ENCODE measurements around the gene FAM227A. TPM values are rescaled to one million over a fixed set of nuclear protein-coding genes. Genes with fewer than 3 reads are reported as not detected.
A peak's percentile ranks its signal among the peaks of the same experiment; 100 is the strongest.

Gene FAM227A
- total and polyA plus RNA-seq, 2 of the 13 experiments (the other 11 are each of a cell fraction or from before 2014, with no cell fraction given), result 1.0 to 1.5 TPM

DNA sequence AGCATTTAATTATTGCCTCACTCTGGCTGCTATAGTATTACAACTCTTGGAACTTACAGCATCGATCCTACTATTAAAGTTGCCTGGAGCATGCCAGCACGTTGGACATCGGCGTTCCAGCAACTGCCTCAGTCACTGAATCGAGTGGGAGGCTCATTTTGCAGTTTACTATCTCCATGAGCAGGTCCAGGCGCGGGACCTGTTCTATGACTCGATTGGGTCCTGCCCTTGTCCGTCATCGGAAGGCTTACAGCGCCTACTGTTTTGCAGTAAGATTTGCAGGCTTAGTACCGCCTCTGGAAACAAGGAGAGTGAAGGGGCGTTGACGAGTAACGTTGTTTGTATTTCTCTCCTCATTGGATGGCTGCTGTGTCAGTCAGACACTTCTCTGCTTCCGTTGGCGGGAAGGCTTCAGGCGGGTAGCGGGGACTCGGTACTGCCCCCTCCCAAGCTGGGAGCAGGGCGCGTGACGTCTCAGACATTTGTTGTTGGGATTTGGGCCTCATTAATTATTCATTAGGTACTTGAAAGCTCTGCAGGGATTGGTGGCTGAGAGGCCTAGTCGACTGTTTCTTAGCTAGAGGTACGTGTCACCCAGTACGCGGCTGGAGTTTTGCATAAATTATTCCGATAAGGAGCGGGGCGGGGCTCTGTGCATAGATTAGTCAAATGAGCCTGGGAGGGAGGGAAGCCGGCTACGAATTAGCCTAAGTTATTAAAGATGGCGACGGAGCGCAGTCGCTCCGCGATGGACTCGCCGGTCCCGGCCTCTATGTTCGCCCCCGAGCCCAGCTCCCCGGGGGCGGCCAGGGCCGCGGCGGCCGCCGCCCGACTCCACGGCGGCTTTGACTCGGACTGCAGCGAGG lies 49.3 kb upstream of the FAM227A start, which contains the start of gene GTPBP1 (continued):
- TF ChIP-seq, protein P1, sequence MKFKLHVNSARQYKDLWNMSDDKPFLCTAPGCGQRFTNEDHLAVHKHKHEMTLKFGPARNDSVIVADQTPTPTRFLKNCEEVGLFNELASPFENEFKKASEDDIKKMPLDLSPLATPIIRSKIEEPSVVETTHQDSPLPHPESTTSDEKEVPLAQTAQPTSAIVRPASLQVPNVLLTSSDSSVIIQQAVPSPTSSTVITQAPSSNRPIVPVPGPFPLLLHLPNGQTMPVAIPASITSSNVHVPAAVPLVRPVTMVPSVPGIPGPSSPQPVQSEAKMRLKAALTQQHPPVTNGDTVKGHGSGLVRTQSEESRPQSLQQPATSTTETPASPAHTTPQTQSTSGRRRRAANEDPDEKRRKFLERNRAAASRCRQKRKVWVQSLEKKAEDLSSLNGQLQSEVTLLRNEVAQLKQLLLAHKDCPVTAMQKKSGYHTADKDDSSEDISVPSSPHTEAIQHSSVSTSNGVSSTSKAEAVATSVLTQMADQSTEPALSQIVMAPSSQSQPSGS (CRISPR knock-in tag; IDR thresholded peaks at IDR 0.05), result peak; percentile 50; the same call in 1 of the 2 replicates
- no peak for TF ChIP-seq ZNF329 (CRISPR knock-in tag; IDR thresholded peaks at IDR 0.05; ENCODE audit: low read depth)
- 0 out of 2 replicates have a peak, but pooled peaks have one; percentile 13 for TF ChIP-seq NFKB2 (CRISPR knock-in tag; IDR thresholded peaks at IDR 0.05; ENCODE audit: borderline replicate concordance)
- no peak for TF ChIP-seq RBM39 (IDR thresholded peaks at IDR 0.05; ENCODE audit: low read depth, low read length, poor library complexity, severe bottlenecking)
- no peak for TF ChIP-seq PTBP1 (IDR thresholded peaks at IDR 0.05; ENCODE audit: low read depth, low read length, poor library complexity, severe bottlenecking)
- peak; percentile 70 for TF ChIP-seq PHF8 (CRISPR knock-in tag; IDR thresholded peaks at IDR 0.05)
- TF ChIP-seq TAF1 (CRISPR knock-in tag; IDR thresholded peaks at IDR 0.05), result peak; percentile 59
- peak; percentile 6 for TF ChIP-seq THAP11 (CRISPR knock-in tag; IDR thresholded peaks at IDR 0.05)
- no peak for TF ChIP-seq LCORL (IDR thresholded peaks at IDR 0.05)
- TF ChIP-seq LCORL (CRISPR knock-in tag; IDR thresholded peaks at IDR 0.05), result peak; percentile 15; the same call in 1 of the 2 replicates
- peak; percentile 92 for TF ChIP-seq CREM (IDR thresholded peaks at IDR 0.05)
- peak; percentile 36; the same call in 1 of the 2 replicates for TF ChIP-seq CREM (CRISPR knock-in tag; IDR thresholded peaks at IDR 0.05)
- TF ChIP-seq ARNTL (CRISPR knock-in tag; IDR thresholded peaks at IDR 0.05), result peak; percentile 66; the same call in 1 of the 2 replicates
- peak; percentile 97 for TF ChIP-seq CREB1 (IDR thresholded peaks at IDR 0.05)
- TF ChIP-seq CREB1 (CRISPR knock-in tag; IDR thresholded peaks at IDR 0.05), result peak; percentile 97
- TF ChIP-seq, protein P2, sequence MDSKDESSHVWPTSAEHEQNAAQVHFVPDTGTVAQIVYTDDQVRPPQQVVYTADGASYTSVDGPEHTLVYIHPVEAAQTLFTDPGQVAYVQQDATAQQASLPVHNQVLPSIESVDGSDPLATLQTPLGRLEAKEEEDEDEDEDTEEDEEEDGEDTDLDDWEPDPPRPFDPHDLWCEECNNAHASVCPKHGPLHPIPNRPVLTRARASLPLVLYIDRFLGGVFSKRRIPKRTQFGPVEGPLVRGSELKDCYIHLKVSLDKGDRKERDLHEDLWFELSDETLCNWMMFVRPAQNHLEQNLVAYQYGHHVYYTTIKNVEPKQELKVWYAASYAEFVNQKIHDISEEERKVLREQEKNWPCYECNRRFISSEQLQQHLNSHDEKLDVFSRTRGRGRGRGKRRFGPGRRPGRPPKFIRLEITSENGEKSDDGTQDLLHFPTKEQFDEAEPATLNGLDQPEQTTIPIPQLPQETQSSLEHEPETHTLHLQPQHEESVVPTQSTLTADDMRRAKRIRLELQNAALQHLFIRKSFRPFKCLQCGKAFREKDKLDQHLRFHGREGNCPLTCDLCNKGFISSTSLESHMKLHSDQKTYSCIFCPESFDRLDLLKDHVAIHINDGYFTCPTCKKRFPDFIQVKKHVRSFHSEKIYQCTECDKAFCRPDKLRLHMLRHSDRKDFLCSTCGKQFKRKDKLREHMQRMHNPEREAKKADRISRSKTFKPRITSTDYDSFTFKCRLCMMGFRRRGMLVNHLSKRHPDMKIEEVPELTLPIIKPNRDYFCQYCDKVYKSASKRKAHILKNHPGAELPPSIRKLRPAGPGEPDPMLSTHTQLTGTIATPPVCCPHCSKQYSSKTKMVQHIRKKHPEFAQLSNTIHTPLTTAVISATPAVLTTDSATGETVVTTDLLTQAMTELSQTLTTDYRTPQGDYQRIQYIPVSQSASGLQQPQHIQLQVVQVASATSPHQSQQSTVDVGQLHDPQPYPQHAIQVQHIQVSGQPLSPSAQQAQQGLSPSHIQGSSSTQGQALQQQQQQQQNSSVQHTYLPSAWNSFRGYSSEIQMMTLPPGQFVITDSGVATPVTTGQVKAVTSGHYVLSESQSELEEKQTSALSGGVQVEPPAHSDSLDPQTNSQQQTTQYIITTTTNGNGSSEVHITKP (CRISPR knock-in tag; IDR thresholded peaks at IDR 0.05; ENCODE audit: low read depth), result peak; percentile 64
- TF ChIP-seq REXO4 (CRISPR knock-in tag; IDR thresholded peaks at IDR 0.05; ENCODE audit: borderline replicate concordance), result no peak
- TF ChIP-seq, protein P3, sequence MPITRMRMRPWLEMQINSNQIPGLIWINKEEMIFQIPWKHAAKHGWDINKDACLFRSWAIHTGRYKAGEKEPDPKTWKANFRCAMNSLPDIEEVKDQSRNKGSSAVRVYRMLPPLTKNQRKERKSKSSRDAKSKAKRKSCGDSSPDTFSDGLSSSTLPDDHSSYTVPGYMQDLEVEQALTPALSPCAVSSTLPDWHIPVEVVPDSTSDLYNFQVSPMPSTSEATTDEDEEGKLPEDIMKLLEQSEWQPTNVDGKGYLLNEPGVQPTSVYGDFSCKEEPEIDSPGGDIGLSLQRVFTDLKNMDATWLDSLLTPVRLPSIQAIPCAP (CRISPR knock-in tag; IDR thresholded peaks at IDR 0.05; ENCODE audit: low read depth), result no peak
- TF ChIP-seq ZNF382 (CRISPR knock-in tag; IDR thresholded peaks at IDR 0.05; ENCODE audit: borderline replicate concordance), result no peak
- TF ChIP-seq, protein P4, sequence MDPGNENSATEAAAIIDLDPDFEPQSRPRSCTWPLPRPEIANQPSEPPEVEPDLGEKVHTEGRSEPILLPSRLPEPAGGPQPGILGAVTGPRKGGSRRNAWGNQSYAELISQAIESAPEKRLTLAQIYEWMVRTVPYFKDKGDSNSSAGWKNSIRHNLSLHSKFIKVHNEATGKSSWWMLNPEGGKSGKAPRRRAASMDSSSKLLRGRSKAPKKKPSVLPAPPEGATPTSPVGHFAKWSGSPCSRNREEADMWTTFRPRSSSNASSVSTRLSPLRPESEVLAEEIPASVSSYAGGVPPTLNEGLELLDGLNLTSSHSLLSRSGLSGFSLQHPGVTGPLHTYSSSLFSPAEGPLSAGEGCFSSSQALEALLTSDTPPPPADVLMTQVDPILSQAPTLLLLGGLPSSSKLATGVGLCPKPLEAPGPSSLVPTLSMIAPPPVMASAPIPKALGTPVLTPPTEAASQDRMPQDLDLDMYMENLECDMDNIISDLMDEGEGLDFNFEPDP (CRISPR knock-in tag; conservative IDR thresholded peaks at IDR 0.05), result no peak
- TF ChIP-seq ZNF614 (CRISPR knock-in tag; IDR thresholded peaks at IDR 0.05; ENCODE audit: borderline replicate concordance), result no peak
- no peak for TF ChIP-seq ELF4 (CRISPR knock-in tag; IDR thresholded peaks at IDR 0.05; ENCODE audit: borderline replicate concordance)
- TF ChIP-seq SAP130 (CRISPR knock-in tag; IDR thresholded peaks at IDR 0.05; ENCODE audit: low read depth), result peak; percentile 81

Measured in HepG2 (cell line).